Measurements from ENCODE around the gene MTTP. TPM values are rescaled to one million over a fixed set of nuclear protein-coding genes. Genes with fewer than 3 reads are reported as not detected.

The MTTP gene
- total and polyA plus RNA-seq, 2 donors (not counting 1 experiment from before 2014, with no cell fraction given): 0.03 TPM; not detected in 1

DNA sequence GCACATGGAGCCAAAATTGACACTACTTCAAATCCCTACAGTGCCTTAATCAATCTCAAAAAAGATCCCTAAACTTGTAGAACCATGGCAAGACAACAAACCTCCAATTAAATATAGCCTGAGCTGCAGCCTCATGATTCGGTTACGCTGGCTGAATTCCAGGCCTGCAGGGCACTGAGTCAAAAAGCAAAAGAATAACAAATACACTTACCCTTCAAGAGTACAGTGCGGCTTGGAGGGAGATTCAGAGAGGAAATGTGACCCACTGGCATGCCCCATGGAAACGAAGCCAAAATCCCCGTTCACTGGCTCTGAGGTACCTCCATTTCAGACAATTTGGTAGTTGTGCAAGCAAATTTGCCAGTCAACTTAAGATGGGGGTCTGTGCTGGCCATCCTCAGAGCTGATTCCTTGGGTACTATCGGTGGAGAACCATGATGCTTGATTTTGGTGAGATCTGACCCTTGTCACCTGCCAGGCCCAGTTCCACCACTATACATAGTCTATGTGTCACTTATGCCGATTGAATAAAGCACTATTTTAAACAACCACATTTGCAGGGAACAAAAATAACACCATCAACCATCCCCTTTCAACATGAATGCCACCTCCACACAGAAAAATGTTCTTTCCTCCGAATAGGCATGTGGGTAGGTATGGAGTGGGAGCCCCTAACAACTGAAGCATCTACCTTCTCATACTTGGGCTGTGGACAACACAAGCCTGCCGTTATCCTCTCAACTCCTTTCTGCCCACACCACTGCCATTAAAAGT, 80.9 kb downstream of the MTTP start:
- no peaks in the 10 kb centered on the region for H3K36me3 ChIP-seq (replicated peaks in 1 of 2; ENCODE audit: control extremely low read depth in 1 of 2, control insufficient read depth in 1 of 2, extremely low read depth in 1 of 2, insufficient read depth in 2 of 2, low read length in 1 of 2)
- no peak overlapping the region for H3K27ac ChIP-seq (ENCODE audit: low read length in 2 of 2)
- intact Hi-C loops (cut with micrococcal nuclease): no loop called here
- H3K9me3 ChIP-seq (ENCODE audit: control extremely low read depth in 1 of 3, control insufficient read depth in 2 of 3, insufficient read depth in 1 of 3, low read length in 2 of 3): peaks cover 0 to 19% (median 0%) of the 10 kb centered on the region in 3 donors
- no peaks in the 10 kb centered on the region for H3K4me1 ChIP-seq (ENCODE audit: control insufficient read depth in 2 of 2, insufficient read depth in 2 of 2, low read length in 2 of 2)
- 97% methylated on average over 4 of the region's 9 CpGs for WGBS (ENCODE audit: insufficient coverage)
- Mint-ChIP-seq H3K9me3 (ENCODE audit: insufficient read depth) (no peaks in the 10 kb centered on the region), H3K4me1 (no peaks in the 10 kb centered on the region), H3K27ac (no peak overlapping the region), H3K27me3 (peaks cover 7% of the 10 kb centered on the region), H3K4me3 (no peak overlapping the region)
- no peaks in the 10 kb centered on the region for H4K20me1 ChIP-seq (ENCODE audit: control insufficient read depth, insufficient read depth, low read length, poor library complexity, severe bottlenecking)
- H3K4me2 ChIP-seq (replicated peaks; ENCODE audit: low read depth, low read length, poor library complexity, severe bottlenecking): no peak overlapping the region
- ChIA-PET POLR2A (no interaction called here), CTCF (no interaction called here)
- ATAC-seq (ENCODE audit: low read depth) (no peak), DNase-seq (no peak)
- TF ChIP-seq EZH2 (IDR thresholded peaks at IDR 0.05; ENCODE audit: borderline replicate concordance, insufficient read depth, low read depth, low read length, poor library complexity, severe bottlenecking): no peak
- TF ChIP-seq, protein P1, sequence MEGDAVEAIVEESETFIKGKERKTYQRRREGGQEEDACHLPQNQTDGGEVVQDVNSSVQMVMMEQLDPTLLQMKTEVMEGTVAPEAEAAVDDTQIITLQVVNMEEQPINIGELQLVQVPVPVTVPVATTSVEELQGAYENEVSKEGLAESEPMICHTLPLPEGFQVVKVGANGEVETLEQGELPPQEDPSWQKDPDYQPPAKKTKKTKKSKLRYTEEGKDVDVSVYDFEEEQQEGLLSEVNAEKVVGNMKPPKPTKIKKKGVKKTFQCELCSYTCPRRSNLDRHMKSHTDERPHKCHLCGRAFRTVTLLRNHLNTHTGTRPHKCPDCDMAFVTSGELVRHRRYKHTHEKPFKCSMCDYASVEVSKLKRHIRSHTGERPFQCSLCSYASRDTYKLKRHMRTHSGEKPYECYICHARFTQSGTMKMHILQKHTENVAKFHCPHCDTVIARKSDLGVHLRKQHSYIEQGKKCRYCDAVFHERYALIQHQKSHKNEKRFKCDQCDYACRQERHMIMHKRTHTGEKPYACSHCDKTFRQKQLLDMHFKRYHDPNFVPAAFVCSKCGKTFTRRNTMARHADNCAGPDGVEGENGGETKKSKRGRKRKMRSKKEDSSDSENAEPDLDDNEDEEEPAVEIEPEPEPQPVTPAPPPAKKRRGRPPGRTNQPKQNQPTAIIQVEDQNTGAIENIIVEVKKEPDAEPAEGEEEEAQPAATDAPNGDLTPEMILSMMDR (IDR thresholded peaks at IDR 0.05): no peak
- H3K79me2 ChIP-seq (ENCODE audit: control insufficient read depth, insufficient read depth, low read length): no peaks in the 10 kb centered on the region
- no peak overlapping the region for H3K4me3 ChIP-seq (ENCODE audit: control extremely low read depth in 1 of 5, extremely low read depth in 1 of 5, insufficient read depth in 1 of 5, low read depth in 2 of 5, low read length in 4 of 5)
- no peak overlapping the region for H2AFZ ChIP-seq (ENCODE audit: insufficient read depth, low read depth, low read length, poor library complexity, severe bottlenecking)
- no peaks in the 10 kb centered on the region for H3K27me3 ChIP-seq (replicated peaks in 1 of 4; ENCODE audit: control extremely low read depth in 1 of 4, control insufficient read depth in 3 of 4, insufficient read depth in 4 of 4, low read length in 3 of 4)
- no peak overlapping the region for H3K9ac ChIP-seq (ENCODE audit: low read length)

DNA sequence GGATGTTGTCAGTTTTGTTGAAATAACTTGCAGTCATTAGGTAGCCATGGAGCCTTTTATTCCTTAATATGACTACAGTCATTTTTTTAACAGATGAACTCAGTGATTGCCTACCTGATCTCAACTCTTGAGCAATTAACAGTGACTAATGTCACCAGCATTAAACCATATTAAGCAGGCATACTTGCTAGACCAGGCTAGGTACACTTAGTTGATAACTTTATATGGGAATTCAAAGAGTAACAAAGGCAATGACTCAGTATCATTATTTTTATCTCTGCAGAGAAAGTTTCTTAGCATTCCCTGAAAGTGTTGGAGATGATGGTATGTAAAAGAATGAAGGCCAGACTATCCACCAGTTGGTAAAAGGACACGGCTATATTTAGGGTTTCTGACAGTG, 83.2 kb downstream of the MTTP start, which contains the start of gene C4orf54:
TSS of gene C4orf54 (minus strand) at position 31 of the 400 bp plus-strand sequence. CDS start 3,180 bp downstream, outside the sequence.
- Histone ChIP-seq H3K9ac (ENCODE audit: low read length) (no peak within 1 kb of the TSS), H3K9me3 (ENCODE audit: control extremely low read depth in 1 of 3, control insufficient read depth in 2 of 3, insufficient read depth in 1 of 3, low read length in 2 of 3) (peaks cover 0 to 13% (median 0%) of the 10 kb centered on the region in 3 donors), H3K4me1 (ENCODE audit: control insufficient read depth in 2 of 2, insufficient read depth in 2 of 2, low read length in 2 of 2) (no peaks in the 10 kb centered on the region), H3K4me3 (ENCODE audit: control extremely low read depth in 1 of 5, extremely low read depth in 1 of 5, insufficient read depth in 1 of 5, low read depth in 2 of 5, low read length in 4 of 5) (no peak within 1 kb of the TSS), H3K27ac (ENCODE audit: low read length in 2 of 2) (no peak within 1 kb of the TSS), H3K4me2 (replicated peaks; ENCODE audit: low read depth, low read length, poor library complexity, severe bottlenecking) (no peak within 1 kb of the TSS), H3K36me3 (replicated peaks in 1 of 2; ENCODE audit: control extremely low read depth in 1 of 2, control insufficient read depth in 1 of 2, extremely low read depth in 1 of 2, insufficient read depth in 2 of 2, low read length in 1 of 2) (no peaks in the 10 kb centered on the region), H3K27me3 (replicated peaks in 1 of 4; ENCODE audit: control extremely low read depth in 1 of 4, control insufficient read depth in 3 of 4, insufficient read depth in 4 of 4, low read length in 3 of 4) (no peaks in the 10 kb centered on the region), H4K20me1 (ENCODE audit: control insufficient read depth, insufficient read depth, low read length, poor library complexity, severe bottlenecking) (no peaks in the 10 kb centered on the region), H3K79me2 (ENCODE audit: control insufficient read depth, insufficient read depth, low read length) (no peaks in the 10 kb centered on the region), H2AFZ (ENCODE audit: insufficient read depth, low read depth, low read length, poor library complexity, severe bottlenecking) (no peak within 1 kb of the TSS)
- no peak for TF ChIP-seq EZH2 (IDR thresholded peaks at IDR 0.05; ENCODE audit: borderline replicate concordance, insufficient read depth, low read depth, low read length, poor library complexity, severe bottlenecking)
- TF ChIP-seq, protein P1 (IDR thresholded peaks at IDR 0.05): no peak
- ChIA-PET POLR2A (no interaction called here), CTCF (no interaction called here)
- ATAC-seq (ENCODE audit: low read depth): no peak
- intact Hi-C loops (cut with micrococcal nuclease): no loop called here
- no peaks in the 10 kb centered on the region for H3K4me1 Mint-ChIP-seq
- peaks cover 8% of the 10 kb centered on the region for H3K27me3 Mint-ChIP-seq
- no peak for DNase-seq
- no peak within 1 kb of the TSS for H3K4me3 Mint-ChIP-seq
- H3K27ac Mint-ChIP-seq: no peak within 1 kb of the TSS
- WGBS (ENCODE audit: insufficient coverage): no CpG with 5 or more reads among the region's 1 CpG
- no peaks in the 10 kb centered on the region for H3K9me3 Mint-ChIP-seq (ENCODE audit: insufficient read depth)
